Progenitor cell of endocrine pancreas (in vitro differentiated cells): ENCODE measurements around the gene MAB21L4. TPM values are rescaled to one million over a fixed set of nuclear protein-coding genes. Genes with fewer than 3 reads are reported as not detected.

Experiments used
- DNase-seq: peaks from one replicate; pipeline ENCODE4 v3.0.0; 2021; ENCODE audit warnings: low spot score; ENCODE audit not compliant: unreplicated experiment
- H3K27ac Mint-ChIP-seq: 2 replicates; pipeline ENCODE4 v1.8.0; 2021; ENCODE audit warnings: mild to moderate bottlenecking, moderate library complexity, mixed read lengths
- H3K27me3 Mint-ChIP-seq: 2 replicates; pipeline ENCODE4 v1.8.0; 2021; ENCODE audit warnings: mixed read lengths
- H3K36me3 Mint-ChIP-seq: 2 replicates; pipeline ENCODE4 v1.8.0; 2022; ENCODE audit warnings: mixed read lengths; ENCODE audit not compliant: insufficient read depth
- H3K4me1 Mint-ChIP-seq: 2 replicates; pipeline ENCODE4 v1.8.0; 2021; ENCODE audit warnings: low read depth, mixed read lengths
- H3K4me3 Mint-ChIP-seq: 2 replicates; pipeline ENCODE4 v1.8.0; 2021; ENCODE audit warnings: low read depth, mild to moderate bottlenecking, moderate library complexity, mixed read lengths
- H3K9me3 Mint-ChIP-seq: 2 replicates; pipeline ENCODE4 v1.8.0; 2021; ENCODE audit warnings: low read depth, mixed read lengths
- CTCF ChIP-seq: fragments of 200-600 bp; sonication (generic); IDR thresholded peaks from one replicate; pipeline ENCODE4 v1.5.0; 2021; ENCODE audit warnings: antibody characterized with exemption, mild to moderate bottlenecking; ENCODE audit not compliant: unreplicated experiment
- total RNA-seq: library from RNA; stranded (reverse); gene quantifications from 2 replicates; pipeline ENCODE4 v1.2.1, GENCODE V29; 2021

Gene MAB21L4
- total RNA-seq, 1 donor from 2014 or later: 9.7 TPM

GRCh38 chr2:240892925-240893324, 3.0 kb downstream of the MAB21L4 start:
- no peaks in the 10 kb centered on the region for H3K27me3 Mint-ChIP-seq
- H3K4me1 Mint-ChIP-seq: peaks cover 10% of the 10 kb centered on the region
- TF ChIP-seq CTCF: no peak
- no peak for DNase-seq
- H3K4me3 Mint-ChIP-seq: no peak overlapping the region
- H3K36me3 Mint-ChIP-seq: no peaks in the 10 kb centered on the region
- H3K9me3 Mint-ChIP-seq: no peaks in the 10 kb centered on the region
- H3K27ac Mint-ChIP-seq: no peak overlapping the region

- Mint-ChIP-seq H3K27ac (no peak overlapping the region), H3K9me3 (no peaks in the 10 kb centered on the region), H3K4me3 (no peak overlapping the region), H3K36me3 (no peaks in the 10 kb centered on the region), H3K27me3 (no peaks in the 10 kb centered on the region), H3K4me1 (peaks cover 8% of the 10 kb centered on the region)
- TF ChIP-seq CTCF: no peak
- DNase-seq: no peak
Measured at GRCh38 chr2:240892356-240892755, 3.6 kb downstream of the MAB21L4 start.

GRCh38 chr2:240891492-240892340, 4.2 kb downstream of the MAB21L4 start:
- H3K27ac Mint-ChIP-seq: no peak overlapping the region
- no peaks in the 10 kb centered on the region for H3K36me3 Mint-ChIP-seq
- no peak for TF ChIP-seq CTCF
- no peaks in the 10 kb centered on the region for H3K9me3 Mint-ChIP-seq
- H3K27me3 Mint-ChIP-seq: no peaks in the 10 kb centered on the region
- H3K4me3 Mint-ChIP-seq: no peak overlapping the region
- DNase-seq: no peak
- peaks cover 7% of the 10 kb centered on the region for H3K4me1 Mint-ChIP-seq

- no peak for TF ChIP-seq CTCF
- H3K27ac Mint-ChIP-seq: no peak overlapping the region
- H3K9me3 Mint-ChIP-seq: no peaks in the 10 kb centered on the region
- no peaks in the 10 kb centered on the region for H3K27me3 Mint-ChIP-seq
- no peaks in the 10 kb centered on the region for H3K36me3 Mint-ChIP-seq
- H3K4me1 Mint-ChIP-seq: peaks cover 7% of the 10 kb centered on the region
- no peak overlapping the region for H3K4me3 Mint-ChIP-seq
- DNase-seq: no peak
Measured at GRCh38 chr2:240890691-240891090, 5.3 kb downstream of the MAB21L4 start.

GRCh38 chr2:240889601-240890560, 6.1 kb downstream of the MAB21L4 start:
- no peaks in the 10 kb centered on the region for H3K36me3 Mint-ChIP-seq

More at GRCh38 chr2:240889601-240890560, 6.1 kb downstream of the MAB21L4 start:
- no peak overlapping the region for H3K27ac Mint-ChIP-seq
- no peak overlapping the region for H3K4me3 Mint-ChIP-seq
- H3K4me1 Mint-ChIP-seq: peaks cover 4% of the 10 kb centered on the region
- no peak for TF ChIP-seq CTCF
- no peak for DNase-seq
- H3K9me3 Mint-ChIP-seq: no peaks in the 10 kb centered on the region
- H3K27me3 Mint-ChIP-seq: no peaks in the 10 kb centered on the region
